Stimulated activated naive B cell treated with anti-CD40 and anti-IgM and Interleukin-4, amounts not matched to agents 10 μg/mL and 1 μg/mL and 100 μg/mL, for 72 hours (primary cell): ENCODE data around the gene MAP1LC3B2.

ENCODE experiments used
- ATAC-seq, 2 donors: fragments of 150-1000 bp; cut with Tn5 transposase; replicated peaks; 2 replicates each; pipeline ENCODE4 v1.10.0; 2021; ENCODE audit warnings: moderate library complexity in 1 of 2
- DNase-seq: peaks from one replicate; pipeline ENCODE4 v3.0.0; 2021
- H3K27ac Mint-ChIP-seq: one replicate; pipeline ENCODE4 v1.8.0; 2022; ENCODE audit warnings: mild to moderate bottlenecking, mixed read lengths
- H3K27me3 Mint-ChIP-seq, 2 donors: one replicate each; pipeline ENCODE4 v1.8.0; 2022; ENCODE audit warnings: mixed read lengths in 2 of 2
- H3K36me3 Mint-ChIP-seq, 2 donors: one replicate each; pipeline ENCODE4 v1.8.0; 2022; ENCODE audit warnings: mixed read lengths in 2 of 2, mild to moderate bottlenecking in 1 of 2
- H3K4me1 Mint-ChIP-seq, 2 donors: one replicate each; pipeline ENCODE4 v1.8.0; 2022; ENCODE audit warnings: mixed read lengths in 2 of 2, mild to moderate bottlenecking in 1 of 2
- H3K4me3 Mint-ChIP-seq, 2 donors: one replicate each; pipeline ENCODE4 v1.8.0; 2022; ENCODE audit warnings: mild to moderate bottlenecking in 2 of 2, mixed read lengths in 2 of 2, moderate library complexity in 1 of 2
- H3K9me3 Mint-ChIP-seq, 2 donors: one replicate each; pipeline ENCODE4 v1.8.0; 2022; ENCODE audit warnings: mixed read lengths in 2 of 2, mild to moderate bottlenecking in 1 of 2

MAP1LC3B2 gene

DNA sequence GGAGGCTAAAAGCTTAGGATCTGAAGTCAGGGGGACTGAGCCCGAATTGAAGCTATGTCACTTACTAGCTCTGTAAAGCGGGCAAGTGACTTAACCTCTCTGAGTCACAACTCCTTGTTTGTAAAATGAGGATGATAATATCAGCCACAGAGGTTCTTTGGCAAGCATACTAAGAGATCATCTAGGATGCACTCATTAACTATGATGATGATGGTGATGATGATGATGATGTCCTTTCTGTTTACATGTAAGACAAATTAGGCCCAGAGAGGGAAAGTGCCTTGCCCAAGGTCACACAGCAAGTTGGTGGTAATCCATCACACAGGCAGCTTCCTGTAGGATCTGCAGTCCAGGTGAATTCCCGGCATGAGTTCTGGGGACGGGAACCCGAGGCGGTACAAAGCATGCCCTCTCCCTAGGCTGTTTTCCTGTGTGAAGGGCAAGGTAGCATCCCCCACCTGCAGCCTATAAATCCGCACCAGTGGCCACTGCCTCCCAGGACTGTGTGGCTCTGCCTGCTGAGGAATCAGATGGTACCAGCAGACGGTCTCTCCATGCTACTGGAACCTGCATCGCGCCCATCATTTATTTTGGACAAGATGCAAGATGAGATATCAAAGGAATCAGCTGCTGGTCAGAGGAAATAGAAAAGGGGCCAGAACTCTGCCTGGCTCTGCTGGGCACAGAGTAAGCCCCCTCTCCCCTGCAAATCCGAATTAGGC lies 55.2 kb downstream of the MAP1LC3B2 start:
- no peak for DNase-seq
- Mint-ChIP-seq H3K4me1 (peaks cover 4 to 5% of the 10 kb centered on the region in 2 donors), H3K27ac (no peak overlapping the region), H3K36me3 (no peaks in the 10 kb centered on the region), H3K27me3 (no peaks in the 10 kb centered on the region), H3K9me3 (peaks cover 0 to 3% of the 10 kb centered on the region in 2 donors), H3K4me3 (no peak overlapping the region)
- ATAC-seq: no peak

DNA sequence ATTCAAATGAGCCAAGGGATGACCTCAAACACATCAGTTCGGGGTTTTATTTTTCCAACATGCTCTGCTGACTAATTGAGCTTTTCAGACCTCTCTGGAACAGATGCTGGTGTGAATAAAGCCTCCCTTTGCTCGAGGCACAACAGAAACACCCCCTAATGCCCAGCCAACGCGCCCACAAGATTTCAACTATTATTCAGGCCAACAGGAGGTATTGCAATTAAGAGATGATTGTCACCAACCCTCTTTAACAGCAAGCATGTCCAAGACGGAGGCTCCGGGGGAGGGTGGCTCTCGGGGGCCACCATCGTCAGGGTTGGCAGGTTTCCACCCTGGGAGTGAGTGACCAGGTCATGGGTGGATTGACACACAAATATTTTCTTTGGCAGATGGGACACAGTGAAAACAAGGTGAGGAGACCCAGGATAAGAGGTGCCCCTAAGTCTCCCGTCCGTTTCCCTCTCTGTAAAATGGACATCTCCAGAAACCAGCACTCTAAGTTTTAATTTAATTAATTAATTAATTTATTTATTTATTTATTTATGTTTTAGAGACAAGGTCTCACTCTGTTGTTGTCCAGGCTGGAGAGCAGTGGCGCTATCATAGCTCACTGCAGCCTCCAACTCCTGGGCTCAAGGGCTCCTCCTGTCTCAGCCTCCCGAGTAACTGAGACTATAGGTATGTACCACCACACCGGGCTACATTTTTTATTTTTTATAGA lies 56.1 kb downstream of the MAP1LC3B2 start:
- ATAC-seq (no peak), DNase-seq (no peak)
- no peaks in the 10 kb centered on the region for H3K36me3 Mint-ChIP-seq
- peaks cover 0 to 3% of the 10 kb centered on the region in 2 donors for H3K9me3 Mint-ChIP-seq
- H3K27ac Mint-ChIP-seq: no peak overlapping the region
- H3K27me3 Mint-ChIP-seq: no peaks in the 10 kb centered on the region
- H3K4me1 Mint-ChIP-seq: peaks cover 0 to 3% of the 10 kb centered on the region in 2 donors
- H3K4me3 Mint-ChIP-seq: no peak overlapping the region

DNA sequence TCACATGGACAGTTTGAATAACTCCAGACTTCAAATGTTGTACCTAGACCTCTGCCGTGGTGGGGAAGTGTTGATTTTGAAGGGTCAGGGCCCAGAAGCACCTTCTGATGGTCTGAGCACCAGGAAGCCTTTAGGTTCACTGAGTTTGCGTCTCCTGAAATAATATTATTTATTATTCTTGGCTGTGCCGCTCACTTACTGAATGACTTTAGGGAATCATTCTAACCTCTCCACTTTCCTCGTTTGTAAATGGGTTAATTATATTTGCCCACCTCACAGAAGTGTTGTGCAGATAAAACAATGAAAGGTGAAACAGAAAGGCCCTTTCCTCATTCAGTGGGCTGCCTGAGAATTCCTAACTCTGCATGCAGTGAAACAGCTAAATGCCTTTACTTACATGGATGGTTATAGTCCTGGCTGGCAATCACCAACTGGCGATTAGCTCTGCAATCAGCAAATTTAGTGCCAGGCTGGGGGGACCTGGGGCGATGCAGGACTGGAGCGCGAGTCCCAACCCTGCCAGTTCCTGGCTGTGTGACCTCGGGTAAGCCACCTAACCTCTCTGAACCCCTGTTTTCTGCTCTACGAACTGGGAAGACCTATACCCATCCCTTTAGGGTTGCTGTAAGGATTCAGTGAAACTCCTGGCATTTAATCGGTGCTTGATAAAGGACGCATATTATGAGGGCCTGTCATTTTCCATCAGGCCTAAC lies 57.5 kb downstream of the MAP1LC3B2 start:
- Mint-ChIP-seq H3K4me1 (peaks cover 0 to 3% of the 10 kb centered on the region in 2 donors), H3K27me3 (no peaks in the 10 kb centered on the region), H3K9me3 (peaks cover 0 to 3% of the 10 kb centered on the region in 2 donors), H3K36me3 (no peaks in the 10 kb centered on the region), H3K27ac (no peak overlapping the region), H3K4me3 (no peak overlapping the region)
- DNase-seq (no peak), ATAC-seq (no peak)

DNA sequence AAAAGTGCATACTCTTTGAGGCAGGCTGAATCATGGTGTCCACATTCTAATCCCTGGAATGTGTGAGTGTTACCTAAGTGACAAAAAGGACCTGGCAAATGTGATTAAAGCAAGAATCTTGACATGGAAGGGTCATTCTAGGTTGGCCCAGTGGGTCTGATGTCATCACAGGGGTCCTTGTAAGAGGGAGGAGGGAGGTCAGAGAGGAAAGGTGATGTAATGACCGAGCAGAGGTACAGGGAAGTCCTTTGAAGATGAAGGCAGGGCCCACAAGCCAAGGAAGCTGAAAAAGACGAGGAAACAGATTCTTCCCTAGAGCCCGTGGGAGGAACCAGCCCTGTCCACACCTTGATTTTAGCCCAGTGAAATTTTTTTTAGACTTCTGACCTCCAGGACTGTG lies 60.1 kb downstream of the MAP1LC3B2 start:
- H3K9me3 Mint-ChIP-seq: peaks cover 7 to 15% of the 10 kb centered on the region in 2 donors
- ATAC-seq (no peak), DNase-seq (no peak)
- H3K4me3 Mint-ChIP-seq: no peak overlapping the region
- H3K36me3 Mint-ChIP-seq: no peaks in the 10 kb centered on the region
- no peak overlapping the region for H3K27ac Mint-ChIP-seq
- peaks cover 0 to 3% of the 10 kb centered on the region in 2 donors for H3K4me1 Mint-ChIP-seq
- no peaks in the 10 kb centered on the region for H3K27me3 Mint-ChIP-seq

DNA sequence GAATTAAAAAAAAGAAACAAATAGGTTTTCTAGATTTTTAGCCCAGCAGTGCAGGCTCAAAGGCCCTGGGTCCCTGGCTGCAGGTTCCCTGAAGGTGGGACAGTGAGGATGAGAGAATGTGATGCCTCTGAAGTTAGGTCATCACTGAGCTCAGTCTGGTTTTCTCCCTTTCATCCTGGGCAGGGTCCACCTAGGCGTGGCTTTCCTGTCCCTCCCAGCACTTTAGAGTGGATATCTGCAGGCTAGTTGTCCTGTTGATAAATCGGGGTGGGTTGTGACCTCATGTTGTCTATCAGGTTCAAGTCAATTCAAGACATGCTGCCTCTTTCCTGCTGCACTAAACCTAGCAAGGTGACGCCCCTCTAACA lies 60.9 kb downstream of the MAP1LC3B2 start:
- no peak overlapping the region for H3K27ac Mint-ChIP-seq
- H3K27me3 Mint-ChIP-seq: no peaks in the 10 kb centered on the region
- H3K36me3 Mint-ChIP-seq: no peaks in the 10 kb centered on the region
- H3K9me3 Mint-ChIP-seq: peaks cover 7 to 15% of the 10 kb centered on the region in 2 donors
- ATAC-seq (no peak), DNase-seq (no peak)
- peaks cover 0 to 2% of the 10 kb centered on the region in 2 donors for H3K4me1 Mint-ChIP-seq
- H3K4me3 Mint-ChIP-seq: no peak overlapping the region

DNA sequence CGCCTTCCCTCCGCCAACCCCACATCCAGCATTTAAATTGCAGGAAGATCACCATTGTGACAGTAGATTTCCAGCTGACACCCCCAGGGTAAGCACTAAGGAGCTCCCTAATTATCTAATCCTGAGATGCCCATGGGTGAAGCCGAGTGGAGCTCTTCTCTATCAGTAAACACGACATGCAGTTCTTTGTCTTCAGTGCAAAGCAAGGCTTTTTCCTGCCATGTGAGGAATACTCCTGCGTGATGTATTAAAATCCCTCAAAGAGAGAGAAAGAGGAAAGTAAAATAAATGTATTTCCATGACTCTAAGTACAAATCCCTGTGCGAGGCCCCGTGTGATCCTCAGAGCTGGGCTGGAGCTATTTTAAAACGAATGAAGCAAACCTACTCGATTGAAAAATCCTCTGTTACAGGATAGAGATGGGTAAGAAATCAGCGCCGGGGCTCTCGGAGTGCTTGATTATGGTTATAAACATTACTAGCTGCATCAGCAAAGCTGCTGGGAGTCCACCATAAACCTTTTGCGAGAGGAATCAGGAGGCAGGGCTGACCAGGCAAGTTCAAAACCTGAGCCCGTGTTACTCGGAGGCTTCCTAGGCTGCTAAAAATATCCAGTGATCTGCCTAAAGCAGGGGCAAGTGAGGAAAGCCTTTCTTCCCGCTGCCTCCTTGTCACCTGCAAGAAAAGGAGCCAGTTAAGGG lies 61.5 kb downstream of the MAP1LC3B2 start:
- Mint-ChIP-seq H3K27ac (no peak overlapping the region), H3K4me1 (no peaks in the 10 kb centered on the region), H3K27me3 (no peaks in the 10 kb centered on the region), H3K36me3 (no peaks in the 10 kb centered on the region), H3K9me3 (peaks cover 7 to 15% of the 10 kb centered on the region in 2 donors), H3K4me3 (no peak overlapping the region)
- DNase-seq (no peak), ATAC-seq (no peak)

DNA sequence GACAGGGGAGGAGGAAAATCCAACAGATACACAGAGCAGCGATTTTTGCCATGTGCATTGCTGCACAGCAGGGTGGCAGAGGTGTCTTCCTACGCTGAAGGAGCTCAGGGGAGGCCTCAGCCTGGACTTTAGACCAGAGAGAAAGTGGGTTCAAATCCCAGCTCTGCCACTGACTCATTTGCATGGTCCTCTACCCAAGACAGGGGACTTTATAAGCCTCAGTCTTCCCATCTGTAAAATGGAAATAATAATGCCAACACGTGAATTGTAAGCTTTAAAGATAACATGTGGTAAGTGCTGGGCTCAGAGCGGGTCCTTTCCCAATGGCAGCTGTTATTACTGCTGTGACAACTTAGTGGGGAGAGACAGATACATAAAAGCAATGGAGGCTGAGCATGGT lies 62.0 kb downstream of the MAP1LC3B2 start:
- no peak for DNase-seq
- H3K27me3 Mint-ChIP-seq: no peaks in the 10 kb centered on the region
- ATAC-seq: no peak
- no peak overlapping the region for H3K4me3 Mint-ChIP-seq
- H3K4me1 Mint-ChIP-seq: no peaks in the 10 kb centered on the region
- H3K27ac Mint-ChIP-seq: no peak overlapping the region
- H3K36me3 Mint-ChIP-seq: no peaks in the 10 kb centered on the region
- H3K9me3 Mint-ChIP-seq: peaks cover 7 to 15% of the 10 kb centered on the region in 2 donors

DNA sequence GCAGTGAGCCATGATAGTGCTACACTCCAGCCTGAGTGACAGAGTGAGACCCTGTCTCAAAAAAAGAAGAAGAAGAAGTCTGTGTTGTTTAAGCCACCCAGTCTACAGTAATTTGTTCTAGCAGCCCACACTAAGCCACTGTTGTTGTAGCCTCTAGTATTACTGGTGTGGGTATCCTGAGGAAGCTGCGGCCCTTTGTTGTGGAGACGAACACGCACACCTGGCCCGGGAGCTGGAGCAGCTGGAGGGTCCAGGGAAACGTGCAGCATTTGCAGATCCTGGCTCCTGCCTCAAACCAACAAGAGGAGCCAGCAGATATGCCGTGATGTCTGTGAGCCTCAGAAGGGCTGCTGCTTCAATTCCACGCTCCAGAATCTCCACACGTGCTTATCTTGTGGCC lies 65.3 kb downstream of the MAP1LC3B2 start:
- DNase-seq (no peak), ATAC-seq (no peak)
- no peaks in the 10 kb centered on the region for H3K36me3 Mint-ChIP-seq
- H3K27ac Mint-ChIP-seq: no peak overlapping the region
- H3K4me3 Mint-ChIP-seq: no peak overlapping the region
- H3K9me3 Mint-ChIP-seq: peaks cover 4 to 15% of the 10 kb centered on the region in 2 donors
- H3K27me3 Mint-ChIP-seq: peaks cover 6 to 9% of the 10 kb centered on the region in 2 donors
- no peaks in the 10 kb centered on the region for H3K4me1 Mint-ChIP-seq

DNA sequence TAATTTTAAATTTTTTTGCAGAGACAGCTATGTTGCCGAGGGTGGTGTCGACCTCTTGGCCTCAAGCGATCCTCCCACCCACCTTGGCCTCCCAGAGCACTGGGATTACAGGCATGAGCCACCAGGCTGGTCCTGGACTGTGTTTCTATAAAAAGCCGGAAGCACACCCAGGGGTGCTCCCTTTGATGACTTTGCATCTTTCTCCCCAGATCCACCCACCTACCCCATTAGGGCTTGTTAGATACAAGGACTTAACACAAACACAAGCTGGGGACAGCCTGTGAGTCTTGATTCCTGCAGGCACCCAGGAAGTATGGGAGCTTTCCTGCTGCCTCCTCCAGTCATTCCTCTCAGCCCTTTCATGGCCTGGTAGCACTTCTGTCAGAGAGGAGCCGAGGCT lies 67.0 kb downstream of the MAP1LC3B2 start:
- Mint-ChIP-seq H3K4me3 (no peak overlapping the region), H3K4me1 (no peaks in the 10 kb centered on the region), H3K9me3 (peaks cover 4 to 15% of the 10 kb centered on the region in 2 donors), H3K36me3 (no peaks in the 10 kb centered on the region), H3K27me3 (peaks cover 14 to 15% of the 10 kb centered on the region in 2 donors), H3K27ac (no peak overlapping the region)
- DNase-seq (no peak), ATAC-seq (no peak)
